Erythroblast (primary cell): ENCODE results near the gene SPDYE16.
"Not testable (repeated sequence)": the region's sequence is repeated elsewhere in the genome, so short reads cannot be mapped to it uniquely, and the experiment has no call there.

Experiments used
- GATA1 ChIP-seq: IDR thresholded peaks from 2 replicates; pipeline ENCODE4 v1.6.1; 2011; ENCODE audit warnings: low read depth, mild to moderate bottlenecking, control low read depth, low read length, moderate library complexity
- POLR2A ChIP-seq: IDR thresholded peaks from 2 replicates; pipeline ENCODE4 v1.6.1; 2011; ENCODE audit warnings: mild to moderate bottlenecking, low read length

- not testable (repeated sequence) for TF ChIP-seq POLR2A, GATA1
These were observed 26.2 kb downstream of the SPDYE16 start for GRCh38 chr7:76516932-76517331.
